OCI-LY3 (cell line): ENCODE data around the gene AUTS2.

Experiments
- EZH2phosphoT487 ChIP-seq: fragments of 200-600 bp; shearing (Covaris generic); IDR thresholded peaks from 2 replicates; pipeline ENCODE4 v1.6.1; 2018; ENCODE audit warnings: antibody characterized with exemption, mixed run types, low read depth
- TF ChIP-seq, protein P1 (sequence below): fragments of 200-600, 300-600 bp; sonication (generic); IDR thresholded peaks from 2 replicates; pipeline ENCODE4 v1.5.1; 2014; ENCODE audit warnings: antibody characterized with exemption, low read length, low read depth

DNA sequence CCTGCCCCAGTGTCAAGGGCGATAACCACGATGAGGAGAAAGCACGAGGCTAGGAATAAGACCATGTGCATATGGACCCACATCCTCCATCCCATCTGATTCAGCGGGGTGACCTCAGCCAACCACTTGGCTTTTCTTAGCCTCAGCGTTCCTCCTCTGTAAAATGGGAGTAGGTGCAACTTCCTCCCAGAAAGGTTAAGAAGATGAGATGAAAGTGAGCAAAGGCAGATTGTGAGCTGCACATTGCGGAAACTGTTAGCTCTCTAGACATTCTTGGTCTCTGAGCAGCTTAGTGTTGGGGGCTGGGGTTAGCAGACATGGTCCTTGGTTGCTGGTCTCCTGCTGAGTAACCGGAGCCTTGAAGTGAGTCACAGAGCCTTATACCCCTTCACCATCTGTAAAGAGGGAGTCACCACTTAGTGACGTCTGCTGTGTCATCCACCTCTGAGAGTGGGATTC lies 1036.4 kb downstream of the AUTS2 start:
- TF ChIP-seq, protein P1, sequence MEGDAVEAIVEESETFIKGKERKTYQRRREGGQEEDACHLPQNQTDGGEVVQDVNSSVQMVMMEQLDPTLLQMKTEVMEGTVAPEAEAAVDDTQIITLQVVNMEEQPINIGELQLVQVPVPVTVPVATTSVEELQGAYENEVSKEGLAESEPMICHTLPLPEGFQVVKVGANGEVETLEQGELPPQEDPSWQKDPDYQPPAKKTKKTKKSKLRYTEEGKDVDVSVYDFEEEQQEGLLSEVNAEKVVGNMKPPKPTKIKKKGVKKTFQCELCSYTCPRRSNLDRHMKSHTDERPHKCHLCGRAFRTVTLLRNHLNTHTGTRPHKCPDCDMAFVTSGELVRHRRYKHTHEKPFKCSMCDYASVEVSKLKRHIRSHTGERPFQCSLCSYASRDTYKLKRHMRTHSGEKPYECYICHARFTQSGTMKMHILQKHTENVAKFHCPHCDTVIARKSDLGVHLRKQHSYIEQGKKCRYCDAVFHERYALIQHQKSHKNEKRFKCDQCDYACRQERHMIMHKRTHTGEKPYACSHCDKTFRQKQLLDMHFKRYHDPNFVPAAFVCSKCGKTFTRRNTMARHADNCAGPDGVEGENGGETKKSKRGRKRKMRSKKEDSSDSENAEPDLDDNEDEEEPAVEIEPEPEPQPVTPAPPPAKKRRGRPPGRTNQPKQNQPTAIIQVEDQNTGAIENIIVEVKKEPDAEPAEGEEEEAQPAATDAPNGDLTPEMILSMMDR = no peak
- TF ChIP-seq EZH2phosphoT487 = no peak
